ENCODE results near the gene BRWD1. TPM values are rescaled to one million over a fixed set of nuclear protein-coding genes. Genes with fewer than 3 reads are reported as not detected.
"Not testable (repeated sequence)": the region's sequence is repeated elsewhere in the genome, so short reads cannot be mapped to it uniquely, and the experiment has no call there.

Gene BRWD1
- total RNA-seq, 4 donors from 2014 or later: 63.8 to 281 (median 103) TPM

DNA sequence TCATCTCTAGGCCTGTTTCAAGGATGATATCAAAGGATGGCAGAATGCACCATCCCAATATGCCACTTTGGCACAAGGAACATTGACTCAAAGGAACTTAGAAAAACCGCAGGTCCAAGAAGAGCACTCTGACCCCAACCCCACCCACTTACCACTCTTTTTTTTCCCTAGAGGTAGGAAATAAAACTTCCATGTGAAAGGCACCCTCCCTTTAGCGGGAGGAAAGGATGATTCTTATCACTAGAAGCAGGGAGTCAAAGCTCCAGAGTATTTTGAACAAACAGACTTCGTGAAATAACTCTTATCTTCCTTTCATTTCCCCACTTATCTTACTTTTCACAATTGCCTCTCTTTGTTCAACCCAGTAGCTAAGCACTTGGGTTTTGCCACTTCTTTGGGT is 152.4 kb downstream of the BRWD1 start:
- TF ChIP-seq POLR2AphosphoS5 (IDR thresholded peaks at IDR 0.05): no peak
- no peak for TF ChIP-seq EP300 (IDR thresholded peaks at IDR 0.05; ENCODE audit: low read depth)
- H3K27ac ChIP-seq: no peak overlapping the region
- peaks cover 6 to 7% of the 10 kb centered on the region in 2 donors for H3K9me3 ChIP-seq
- no peaks in the 10 kb centered on the region for H3K27me3 ChIP-seq
- DNase-seq: no peak
- H3K4me3 ChIP-seq: no peak overlapping the region
- intact Hi-C loops (cut with DNase I; ENCODE audit: low total_unique reads): no loop called here
- H3K36me3 ChIP-seq: no peaks in the 10 kb centered on the region
- H3K4me1 ChIP-seq: no peaks in the 10 kb centered on the region
- in situ Hi-C loops (cut with MboI; ENCODE audit: low pct_ligation_motif_present in 1 of 4, low pct_unique_long_range_greater_than_20kb in 1 of 4, low sequenced_read_pairs in 3 of 4): no loop called here
- WGBS, 2 donors (ENCODE audit: low coverage in 1 of 2): 35 to 46% methylated on average over 3 of the region's 3 CpGs

DNA sequence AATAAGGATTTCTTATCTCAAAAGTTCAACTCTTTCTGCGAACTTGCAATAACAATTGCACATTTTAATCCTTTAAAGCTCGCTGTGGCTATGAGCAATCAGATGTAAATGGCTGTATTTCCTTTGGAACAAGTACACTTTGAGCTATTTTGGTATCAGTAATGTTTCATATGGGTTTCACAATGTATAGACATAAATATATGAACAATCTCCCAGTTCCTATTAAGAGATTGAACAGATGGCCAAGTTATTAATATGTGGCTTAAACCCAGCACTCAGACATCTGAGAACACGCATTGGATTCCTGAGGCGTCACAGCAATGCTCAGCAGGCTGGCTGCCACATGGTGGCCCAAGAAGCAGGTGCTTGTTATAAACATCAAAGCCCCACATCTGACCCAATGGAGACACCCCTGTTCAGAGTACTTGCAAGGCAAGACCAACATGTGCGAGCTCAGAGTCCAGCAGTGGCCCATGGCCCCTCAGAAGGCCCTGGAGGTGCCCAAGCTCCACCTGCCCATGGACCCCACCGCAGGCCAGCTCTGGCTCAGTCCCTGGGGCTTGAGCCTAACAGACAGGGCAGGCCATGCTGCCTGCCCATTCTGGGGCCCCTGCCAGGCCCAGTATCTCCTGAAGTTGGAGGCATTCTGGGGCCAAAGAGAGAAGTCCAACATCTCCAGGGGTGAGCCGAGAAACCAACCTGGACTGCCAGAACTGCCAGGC is 153.9 kb downstream of the BRWD1 start:
- Histone ChIP-seq H3K4me3 (no peak overlapping the region), H3K36me3 (no peaks in the 10 kb centered on the region), H3K4me1 (no peaks in the 10 kb centered on the region), H3K9me3 (peaks cover 6% of the 10 kb centered on the region in 2 donors), H3K27ac (no peak overlapping the region), H3K27me3 (no peaks in the 10 kb centered on the region)
- in situ Hi-C loops (cut with MboI; ENCODE audit: low pct_ligation_motif_present in 1 of 4, low pct_unique_long_range_greater_than_20kb in 1 of 4, low sequenced_read_pairs in 3 of 4): no loop called here
- no peak for DNase-seq
- intact Hi-C loops (cut with DNase I; ENCODE audit: low total_unique reads): no loop called here
- TF ChIP-seq POLR2A (IDR thresholded peaks at IDR 0.05): no peak
- TF ChIP-seq, protein P1, sequence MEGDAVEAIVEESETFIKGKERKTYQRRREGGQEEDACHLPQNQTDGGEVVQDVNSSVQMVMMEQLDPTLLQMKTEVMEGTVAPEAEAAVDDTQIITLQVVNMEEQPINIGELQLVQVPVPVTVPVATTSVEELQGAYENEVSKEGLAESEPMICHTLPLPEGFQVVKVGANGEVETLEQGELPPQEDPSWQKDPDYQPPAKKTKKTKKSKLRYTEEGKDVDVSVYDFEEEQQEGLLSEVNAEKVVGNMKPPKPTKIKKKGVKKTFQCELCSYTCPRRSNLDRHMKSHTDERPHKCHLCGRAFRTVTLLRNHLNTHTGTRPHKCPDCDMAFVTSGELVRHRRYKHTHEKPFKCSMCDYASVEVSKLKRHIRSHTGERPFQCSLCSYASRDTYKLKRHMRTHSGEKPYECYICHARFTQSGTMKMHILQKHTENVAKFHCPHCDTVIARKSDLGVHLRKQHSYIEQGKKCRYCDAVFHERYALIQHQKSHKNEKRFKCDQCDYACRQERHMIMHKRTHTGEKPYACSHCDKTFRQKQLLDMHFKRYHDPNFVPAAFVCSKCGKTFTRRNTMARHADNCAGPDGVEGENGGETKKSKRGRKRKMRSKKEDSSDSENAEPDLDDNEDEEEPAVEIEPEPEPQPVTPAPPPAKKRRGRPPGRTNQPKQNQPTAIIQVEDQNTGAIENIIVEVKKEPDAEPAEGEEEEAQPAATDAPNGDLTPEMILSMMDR (IDR thresholded peaks at IDR 0.05): no peak
- no peak for TF ChIP-seq EP300 (IDR thresholded peaks at IDR 0.05; ENCODE audit: low read depth)
- TF ChIP-seq POLR2AphosphoS5 (IDR thresholded peaks at IDR 0.05): no peak
- WGBS, 2 donors (ENCODE audit: low coverage in 1 of 2): 56 to 75% methylated on average over 4 to 7 of the region's 7 CpGs

DNA sequence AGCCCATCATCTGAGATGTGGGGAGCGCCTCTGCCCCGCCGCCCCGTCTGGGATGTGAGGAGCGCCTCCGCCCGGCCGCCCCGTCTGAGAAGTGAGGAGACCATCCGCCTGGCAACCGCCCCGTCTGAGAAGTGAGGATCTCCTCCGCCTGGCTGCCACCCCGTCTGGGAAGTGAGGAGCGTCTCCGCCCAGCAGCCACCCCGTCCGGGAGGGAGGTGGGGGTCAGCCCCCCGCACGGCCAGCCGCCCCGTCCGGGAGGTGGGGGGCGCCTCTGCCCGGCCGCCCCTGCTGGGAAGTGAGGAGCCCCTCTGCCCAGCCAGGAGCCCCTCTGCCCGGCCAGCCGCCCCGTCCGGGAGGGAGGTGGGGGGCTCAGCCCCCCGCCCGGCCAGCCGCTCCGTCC is 156.2 kb downstream of the BRWD1 start:
- in situ Hi-C loops (cut with MboI; ENCODE audit: low pct_ligation_motif_present in 1 of 4, low pct_unique_long_range_greater_than_20kb in 1 of 4, low sequenced_read_pairs in 3 of 4); H3K9me3 ChIP-seq; H3K27me3 ChIP-seq; H3K27ac ChIP-seq; H3K4me3 ChIP-seq; intact Hi-C loops (cut with DNase I; ENCODE audit: low total_unique reads); H3K4me1 ChIP-seq; H3K36me3 ChIP-seq; DNase-seq: not testable (repeated sequence)
- WGBS, 2 donors (ENCODE audit: low coverage in 1 of 2): 93% methylated on average over 30 of the region's 34 CpGs; no CpG with 5 or more reads in 1 of the 2 donors

DNA sequence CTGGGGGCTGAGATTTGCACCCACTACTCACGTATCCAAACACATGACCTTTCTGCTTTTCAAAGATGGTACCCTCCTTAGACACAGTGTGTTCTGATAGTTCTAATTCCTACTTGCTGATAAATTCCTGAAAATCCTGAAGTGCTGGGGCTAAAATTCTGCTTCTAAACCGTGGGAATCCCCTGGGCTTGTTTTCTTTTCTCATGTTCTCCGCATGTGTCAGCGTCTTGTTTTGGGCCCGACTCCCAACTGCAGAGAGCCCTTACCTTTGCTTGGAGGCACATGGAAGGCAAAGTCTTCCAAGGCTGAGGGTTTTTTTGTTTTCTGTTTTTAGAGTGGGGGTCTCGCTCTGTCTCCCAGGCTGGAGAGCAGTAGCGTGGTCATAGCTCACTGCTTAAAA is 157.4 kb downstream of the BRWD1 start:
- TF ChIP-seq POLR2A (IDR thresholded peaks at IDR 0.05): no peak
- TF ChIP-seq, protein P1 (IDR thresholded peaks at IDR 0.05): no peak
- TF ChIP-seq POLR2AphosphoS5 (IDR thresholded peaks at IDR 0.05): no peak
- no peak for TF ChIP-seq EP300 (IDR thresholded peaks at IDR 0.05; ENCODE audit: low read depth)
- Histone ChIP-seq H3K27ac (no peak overlapping the region), H3K36me3 (no peaks in the 10 kb centered on the region), H3K9me3 (no peaks in the 10 kb centered on the region), H3K27me3 (no peaks in the 10 kb centered on the region), H3K4me3 (no peak overlapping the region), H3K4me1 (no peaks in the 10 kb centered on the region)
- no peak for DNase-seq
- intact Hi-C loops (cut with DNase I; ENCODE audit: low total_unique reads) (no loop called here), in situ Hi-C loops (cut with MboI; ENCODE audit: low pct_ligation_motif_present in 1 of 4, low pct_unique_long_range_greater_than_20kb in 1 of 4, low sequenced_read_pairs in 3 of 4) (no loop called here)
- WGBS, 2 donors (ENCODE audit: low coverage in 1 of 2): 89 to 92% methylated on average over 5 to 7 of the region's 7 CpGs

DNA sequence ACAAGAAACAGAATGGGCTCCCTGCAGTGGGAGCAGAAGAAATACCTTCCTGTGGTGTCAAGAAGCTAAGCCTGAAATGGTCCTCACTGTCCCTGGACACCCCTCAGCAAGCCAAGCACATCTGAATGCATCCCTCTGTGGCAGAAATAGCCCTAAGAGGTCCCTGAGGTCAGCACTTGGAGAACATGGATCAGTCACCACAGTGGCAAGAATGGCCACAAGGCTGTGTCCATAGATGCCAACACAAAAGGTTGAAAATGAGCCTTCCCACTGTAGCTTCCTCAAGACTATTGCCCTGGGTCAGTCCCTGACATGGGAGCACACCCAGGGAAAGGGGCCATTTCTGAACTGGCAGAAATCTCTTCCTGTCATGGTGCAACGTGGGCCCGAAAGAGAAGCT is 157.9 kb downstream of the BRWD1 start:
- Histone ChIP-seq H3K27me3 (no peaks in the 10 kb centered on the region), H3K4me1 (no peaks in the 10 kb centered on the region), H3K27ac (no peak overlapping the region), H3K36me3 (no peaks in the 10 kb centered on the region), H3K9me3 (no peaks in the 10 kb centered on the region), H3K4me3 (no peak overlapping the region)
- intact Hi-C loops (cut with DNase I; ENCODE audit: low total_unique reads): no loop called here
- no peak for DNase-seq
- 91 to 100% methylated on average over 2 of the region's 2 CpGs for WGBS, 2 donors (ENCODE audit: low coverage in 1 of 2)
- no peak for TF ChIP-seq POLR2A (IDR thresholded peaks at IDR 0.05)
- no peak for TF ChIP-seq EP300 (IDR thresholded peaks at IDR 0.05; ENCODE audit: low read depth)
- no peak for TF ChIP-seq POLR2AphosphoS5 (IDR thresholded peaks at IDR 0.05)
- TF ChIP-seq, protein P1 (IDR thresholded peaks at IDR 0.05): no peak
- in situ Hi-C loops (cut with MboI; ENCODE audit: low pct_ligation_motif_present in 1 of 4, low pct_unique_long_range_greater_than_20kb in 1 of 4, low sequenced_read_pairs in 3 of 4): no loop called here

Data from transverse colon (tissue), 4 donors.